AG08395 (cell line): ENCODE measurements around the gene FAM229A.
A peak's percentile ranks its signal among the peaks of the same experiment; 100 is the strongest.

Source experiments
- DNase-seq: peaks from one replicate; pipeline ENCODE4 v3.0.0; 2012; ENCODE audit warnings: mixed read lengths, low spot score

FAM229A gene

GRCh38 chr1:32349211-32349708 is 13.0 kb downstream of the FAM229A start:
- no peak for DNase-seq

GRCh38 chr1:32346532-32347157 is 15.6 kb downstream of the FAM229A start:
- DNase-seq: no peak

DNA sequence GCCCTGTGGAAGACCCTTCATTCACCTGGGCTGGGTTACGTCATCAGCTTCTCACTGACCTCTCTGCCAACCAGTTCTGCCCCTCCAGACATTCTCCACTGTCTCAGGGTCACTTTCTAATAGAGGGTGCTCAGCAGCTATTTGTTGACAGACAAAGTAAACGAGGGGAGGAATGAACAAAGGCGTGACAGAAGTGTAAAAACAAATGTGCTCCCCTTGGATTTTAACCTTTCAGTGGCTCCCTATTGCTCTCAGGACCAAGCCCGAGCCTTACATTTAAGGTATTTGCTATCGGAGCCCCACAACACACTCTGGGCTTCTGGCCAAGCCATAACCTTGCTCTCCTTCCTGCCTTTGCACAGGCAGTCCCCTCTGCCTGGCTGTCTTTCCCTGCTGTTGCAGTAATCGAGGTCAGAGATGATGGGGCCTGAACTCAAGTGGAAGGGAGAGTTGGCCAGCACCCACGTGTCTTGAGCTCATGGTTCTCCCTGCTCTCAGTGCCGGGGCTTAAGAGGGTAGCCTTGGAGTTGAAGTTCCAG is 16.9 kb downstream of the FAM229A start:
- no peak for DNase-seq

- DNase-seq: no peak
These were observed 19.6 kb downstream of the FAM229A start for GRCh38 chr1:32342704-32343103.

- no peak for DNase-seq
These were observed 20.3 kb downstream of the FAM229A start for GRCh38 chr1:32341971-32342370.

DNA sequence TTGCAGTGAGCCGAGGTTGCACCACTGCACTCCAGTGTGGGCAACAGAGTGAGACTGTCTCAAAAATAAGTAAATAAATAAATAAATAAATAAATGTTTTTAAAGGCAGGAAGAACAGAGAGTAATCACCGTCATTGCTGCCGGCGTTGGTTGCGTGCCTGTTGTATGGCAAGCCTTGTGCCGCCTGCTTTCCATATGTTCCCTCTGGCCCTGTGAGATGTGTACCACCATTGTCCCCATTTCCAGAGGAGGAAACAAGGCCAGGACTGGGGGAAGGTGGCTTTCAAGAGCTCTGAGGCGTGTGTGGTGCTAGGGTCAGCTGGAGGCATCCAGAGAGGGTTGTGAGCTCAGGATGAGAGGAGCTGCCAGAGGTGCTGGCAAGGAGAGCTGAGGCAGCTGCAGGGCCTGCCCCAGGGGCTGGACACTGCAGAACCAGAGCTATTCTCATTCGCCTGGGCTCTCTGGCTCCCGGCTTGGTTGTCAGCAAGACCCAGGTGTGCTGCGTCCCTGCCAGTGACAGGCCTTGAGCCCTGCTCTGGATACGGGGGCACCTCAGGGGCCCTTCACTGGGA is 21.0 kb downstream of the FAM229A start:
- DNase-seq: no peak

- no peak for DNase-seq
These were observed 22.8 kb downstream of the FAM229A start for GRCh38 chr1:32339363-32339978.

GRCh38 chr1:32338637-32339145 is 23.6 kb downstream of the FAM229A start:
- no peak for DNase-seq

- DNase-seq: no peak
These were observed 24.2 kb downstream of the FAM229A start for GRCh38 chr1:32337855-32338636.

DNA sequence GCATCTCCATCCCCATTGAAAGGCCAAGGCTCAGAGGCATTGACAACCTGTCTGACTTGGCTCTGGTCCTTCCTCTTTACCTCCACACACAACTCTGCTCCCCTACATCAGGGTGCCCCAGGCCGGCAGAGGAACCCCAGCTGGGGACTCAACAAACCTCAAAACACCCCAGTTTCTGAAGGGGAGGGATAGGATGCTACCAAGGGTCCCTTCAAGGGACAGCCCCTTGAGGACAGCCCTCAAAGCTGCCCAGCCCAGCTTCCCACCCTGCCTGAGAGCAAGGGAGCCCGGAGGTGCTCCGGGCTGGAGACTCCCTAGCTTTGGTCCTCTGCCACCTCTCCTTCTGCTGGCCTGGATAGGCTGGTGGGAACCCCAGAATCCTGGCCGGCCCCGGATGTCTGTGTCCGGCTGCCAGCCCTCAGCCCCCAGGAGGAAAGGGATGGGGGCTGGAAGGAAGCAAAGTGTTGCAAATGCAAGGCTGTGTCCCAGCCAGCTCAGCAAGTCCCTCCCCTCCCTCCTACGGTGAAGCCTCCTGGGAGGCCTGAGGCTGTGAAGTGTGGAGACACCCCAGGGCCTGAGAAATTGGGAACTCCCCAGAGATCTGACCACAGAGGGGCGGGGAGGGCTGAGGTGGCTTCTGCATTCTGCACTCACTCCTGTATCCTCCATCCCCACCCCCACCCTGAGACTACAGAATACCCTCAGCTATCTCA is 25.2 kb downstream of the FAM229A start:
- DNase-seq: peak; percentile 25

DNA sequence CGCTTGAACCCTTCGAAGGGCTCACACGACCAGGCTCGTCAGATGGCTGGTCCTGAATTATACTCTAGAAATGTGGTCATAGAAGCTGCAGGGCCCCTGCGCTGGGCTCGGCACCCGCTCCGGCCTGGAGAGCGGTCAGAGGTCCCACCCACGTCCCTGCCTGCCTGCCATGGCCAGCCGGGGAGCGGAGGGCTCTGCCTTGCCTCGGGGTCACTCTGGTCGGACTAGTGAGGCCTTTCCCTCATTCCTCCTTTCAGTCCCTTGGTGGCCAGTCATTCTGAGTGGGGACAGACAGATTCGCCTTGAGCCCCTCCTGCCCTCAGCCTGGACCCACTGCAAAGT is 25.7 kb downstream of the FAM229A start:
- DNase-seq: no peak

DNA sequence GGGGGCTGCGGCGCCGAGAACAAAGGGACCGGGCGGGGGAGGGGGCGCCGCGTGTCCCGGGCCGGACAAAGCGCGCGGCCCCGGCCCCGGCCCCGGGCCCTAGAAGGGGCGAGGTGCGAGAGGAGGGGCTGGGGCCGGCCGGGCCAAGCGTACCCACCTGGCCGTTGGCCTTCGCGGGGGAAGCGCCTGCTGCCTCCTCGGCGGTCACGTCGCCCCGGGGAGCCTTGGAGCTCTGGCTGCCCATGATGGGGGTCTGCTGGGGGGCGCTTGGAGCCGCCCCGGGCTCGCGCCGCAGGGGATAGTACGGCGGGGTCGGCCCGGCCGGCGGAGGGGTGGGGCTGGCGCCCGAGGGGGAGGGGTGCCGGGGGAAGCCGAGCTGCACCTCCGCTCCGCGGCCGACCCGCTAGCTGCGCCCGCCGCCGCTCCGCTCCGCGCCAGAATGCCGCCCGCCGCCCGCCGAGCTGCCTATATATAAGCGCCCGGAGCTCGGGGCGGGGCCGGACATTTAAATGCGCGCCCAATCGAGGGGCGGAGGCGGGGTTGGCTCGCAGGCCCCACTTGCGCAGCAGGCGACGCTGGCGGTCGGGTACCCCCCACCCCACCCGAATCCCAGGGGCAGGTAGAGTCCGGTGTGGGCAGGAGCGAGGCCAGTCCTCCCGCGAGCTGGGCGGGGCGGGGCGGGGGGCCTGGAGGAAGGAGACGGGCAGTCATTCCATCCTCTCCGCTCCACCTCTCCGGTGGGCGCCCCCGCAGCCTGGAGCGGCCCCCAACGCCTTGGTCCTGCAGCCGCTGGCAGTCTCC is 26.3 kb downstream of the FAM229A start, which contains the start of gene MARCKSL1:
MARCKSL1 (minus strand) TSS at position 444 of the 801 bp plus-strand sequence; CDS start at position 244, 200 bp downstream.
- peak; percentile 71 for DNase-seq

DNA sequence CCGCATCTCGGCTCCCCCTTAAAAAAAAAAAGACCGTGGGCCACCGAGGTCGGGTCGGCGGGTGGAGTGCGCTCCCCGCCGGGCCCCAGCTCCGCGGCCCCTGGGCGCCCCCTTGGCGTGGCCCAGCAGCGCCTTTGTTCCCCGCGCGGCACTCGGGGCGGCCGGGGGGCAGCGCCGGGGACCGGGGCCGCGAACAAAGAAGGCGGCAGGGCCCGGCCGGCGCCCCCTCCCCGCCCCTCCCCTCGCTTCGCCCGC is 26.8 kb downstream of the FAM229A start:
- no peak for DNase-seq

GRCh38 chr1:32334864-32335534 is 27.3 kb downstream of the FAM229A start:
- peak; percentile 57 for DNase-seq

DNA sequence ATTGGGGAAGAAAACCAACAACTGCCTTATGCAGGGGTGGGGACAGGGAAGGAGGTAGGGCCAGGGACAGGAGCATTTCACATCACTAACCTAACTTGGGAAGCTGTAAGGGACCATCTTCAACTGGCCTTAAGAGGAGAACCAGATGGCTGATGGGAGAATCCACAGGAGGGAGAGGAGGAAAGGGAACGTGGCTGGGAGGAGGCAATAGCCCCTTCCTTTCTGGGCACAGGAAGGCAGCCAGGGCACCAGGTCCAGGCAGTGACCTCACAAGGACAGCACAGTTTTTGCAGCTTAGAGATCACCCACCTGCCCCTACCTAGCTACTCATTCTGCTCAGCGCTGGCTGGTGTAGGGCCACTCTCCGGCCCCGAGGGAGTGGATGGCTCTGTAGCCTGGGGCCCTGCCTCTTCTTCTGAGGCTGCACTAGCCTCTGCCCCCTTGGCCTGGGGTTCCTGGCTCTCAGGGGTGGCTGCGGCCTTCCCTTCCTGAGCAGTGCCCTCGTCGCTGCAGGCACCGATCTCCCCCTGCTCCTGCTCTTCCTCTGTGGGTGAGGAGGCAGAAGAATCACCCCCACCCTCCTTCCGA is 27.9 kb downstream of the FAM229A start:
- no peak for DNase-seq

DNA sequence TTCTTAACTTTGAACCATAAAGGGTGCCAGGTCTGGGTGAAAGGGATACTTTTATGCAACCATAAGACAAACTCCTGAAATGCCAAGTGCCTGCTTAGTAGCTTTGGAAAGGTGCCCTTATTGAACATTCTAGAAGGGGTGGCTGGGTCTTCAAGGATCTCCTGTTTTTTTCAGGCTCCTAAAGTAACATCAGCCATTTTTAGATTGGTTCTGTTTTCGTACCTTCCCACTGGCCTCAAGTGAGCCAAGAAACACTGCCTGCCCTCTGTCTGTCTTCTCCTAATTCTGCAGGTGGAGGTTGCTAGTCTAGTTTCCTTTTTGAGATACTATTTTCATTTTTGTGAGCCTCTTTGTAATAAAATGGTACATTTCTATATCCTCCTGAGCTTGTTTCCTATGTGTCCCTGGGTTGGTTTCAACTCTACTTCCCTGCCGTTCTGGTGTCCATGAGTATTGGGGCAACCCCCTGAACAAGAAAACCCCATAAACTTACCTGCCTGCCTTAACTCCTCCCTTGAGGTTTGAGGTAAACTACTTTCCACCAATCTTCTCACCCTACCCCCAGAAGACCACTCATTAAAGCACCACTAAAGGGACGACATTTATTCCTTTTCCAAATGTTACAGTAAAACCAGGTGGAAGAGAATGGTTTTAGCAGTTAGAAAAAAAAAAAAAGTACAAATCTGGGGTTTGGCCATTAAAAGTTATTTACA is 28.9 kb downstream of the FAM229A start:
- no peak for DNase-seq

DNA sequence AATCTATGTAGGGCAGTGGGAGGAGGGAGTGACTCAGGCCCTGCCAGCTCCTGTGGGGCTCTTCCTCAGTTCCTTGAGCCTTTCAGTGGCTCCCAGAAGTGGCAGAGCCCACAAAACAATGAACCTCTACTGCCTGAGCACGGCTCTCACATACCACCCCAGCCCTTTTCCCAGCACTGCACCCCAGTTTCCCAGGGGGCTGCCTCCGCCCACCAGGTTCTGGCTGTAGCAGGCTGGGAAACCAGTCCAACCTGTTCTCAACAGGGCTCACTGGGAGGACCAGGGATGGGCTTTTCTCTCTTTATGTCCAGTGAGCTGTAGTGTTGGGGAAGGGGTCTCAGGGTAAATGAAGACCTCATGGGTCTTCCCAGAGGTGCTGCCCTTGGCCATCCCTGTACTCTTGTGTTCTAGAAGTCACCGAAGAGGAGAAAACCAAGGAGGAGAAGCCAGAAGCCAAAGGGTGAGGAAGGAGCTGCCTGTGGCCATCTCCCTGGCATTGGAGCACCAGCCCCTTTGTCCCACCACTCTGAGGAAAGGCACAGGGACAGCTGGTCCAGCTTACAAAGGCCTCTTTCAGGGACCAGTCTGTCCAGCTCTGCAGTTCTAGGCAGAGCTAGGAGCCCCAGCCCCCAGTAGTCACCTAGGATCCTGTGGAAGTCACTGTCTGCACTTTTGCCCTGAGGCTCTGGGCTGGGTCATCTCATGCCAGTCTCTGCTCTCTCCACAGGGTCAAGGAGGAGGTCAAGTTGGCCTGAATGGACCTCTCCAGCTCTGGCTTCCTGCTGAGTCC is 29.8 kb downstream of the FAM229A start:
- no peak for DNase-seq

- DNase-seq: no peak
These were observed 30.7 kb downstream of the FAM229A start for GRCh38 chr1:32331549-32331948.
